ENCODE results near the gene SOX6.
A peak's percentile ranks its signal among the peaks of the same experiment; 100 is the strongest.

SOX6 gene

DNA sequence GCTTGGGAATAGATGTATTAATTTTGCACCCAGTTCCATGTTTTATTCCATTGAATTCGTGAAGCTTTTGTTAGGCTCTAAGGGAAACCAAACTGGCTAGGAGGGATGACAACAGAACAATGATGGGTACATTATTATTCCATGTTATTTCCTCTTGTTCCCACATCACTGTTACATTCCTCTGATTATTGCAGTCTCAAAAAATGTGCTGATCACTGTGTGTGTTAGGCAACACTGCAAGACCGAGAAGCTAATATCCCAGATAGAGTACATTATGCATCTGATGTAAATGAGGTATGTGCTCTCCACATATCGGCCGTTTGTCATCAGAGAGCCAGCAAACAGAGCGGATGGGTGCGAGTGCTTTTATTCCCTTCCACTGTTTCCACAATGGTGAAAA lies 327.9 kb downstream of the SOX6 start:
- TF ChIP-seq, protein P1, sequence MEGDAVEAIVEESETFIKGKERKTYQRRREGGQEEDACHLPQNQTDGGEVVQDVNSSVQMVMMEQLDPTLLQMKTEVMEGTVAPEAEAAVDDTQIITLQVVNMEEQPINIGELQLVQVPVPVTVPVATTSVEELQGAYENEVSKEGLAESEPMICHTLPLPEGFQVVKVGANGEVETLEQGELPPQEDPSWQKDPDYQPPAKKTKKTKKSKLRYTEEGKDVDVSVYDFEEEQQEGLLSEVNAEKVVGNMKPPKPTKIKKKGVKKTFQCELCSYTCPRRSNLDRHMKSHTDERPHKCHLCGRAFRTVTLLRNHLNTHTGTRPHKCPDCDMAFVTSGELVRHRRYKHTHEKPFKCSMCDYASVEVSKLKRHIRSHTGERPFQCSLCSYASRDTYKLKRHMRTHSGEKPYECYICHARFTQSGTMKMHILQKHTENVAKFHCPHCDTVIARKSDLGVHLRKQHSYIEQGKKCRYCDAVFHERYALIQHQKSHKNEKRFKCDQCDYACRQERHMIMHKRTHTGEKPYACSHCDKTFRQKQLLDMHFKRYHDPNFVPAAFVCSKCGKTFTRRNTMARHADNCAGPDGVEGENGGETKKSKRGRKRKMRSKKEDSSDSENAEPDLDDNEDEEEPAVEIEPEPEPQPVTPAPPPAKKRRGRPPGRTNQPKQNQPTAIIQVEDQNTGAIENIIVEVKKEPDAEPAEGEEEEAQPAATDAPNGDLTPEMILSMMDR (IDR thresholded peaks at IDR 0.05; ENCODE audit: insufficient read depth, low read depth, low read length, missing control alignments), result no peak
- no peak overlapping the region for H3K4me3 ChIP-seq (ENCODE audit: low read length)
- peak; percentile 14 for DNase-seq (ENCODE audit: low read depth)

DNA sequence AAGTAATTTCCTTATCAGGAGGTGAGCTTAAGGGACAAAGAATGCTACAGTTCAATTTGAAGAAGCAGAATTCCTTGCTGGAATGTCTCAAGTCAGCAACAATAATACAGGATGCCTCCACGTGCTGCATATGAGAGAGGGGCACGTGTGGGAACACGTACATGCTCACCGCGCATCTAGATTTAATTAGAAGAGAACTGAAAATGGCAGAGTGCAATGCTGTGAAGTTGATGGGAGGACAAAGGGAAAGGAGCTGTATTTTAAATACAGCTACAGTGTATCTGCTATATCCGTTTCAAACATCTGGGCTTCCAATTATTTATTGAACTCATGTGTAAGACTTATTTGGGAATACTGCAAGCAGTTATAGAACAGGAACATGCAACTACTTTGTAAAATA lies 328.7 kb downstream of the SOX6 start:
- H3K4me3 ChIP-seq (ENCODE audit: low read length), result no peak overlapping the region
- no peak for DNase-seq (ENCODE audit: low read depth)
- TF ChIP-seq, protein P1 (IDR thresholded peaks at IDR 0.05; ENCODE audit: insufficient read depth, low read depth, low read length, missing control alignments), result no peak

DNA sequence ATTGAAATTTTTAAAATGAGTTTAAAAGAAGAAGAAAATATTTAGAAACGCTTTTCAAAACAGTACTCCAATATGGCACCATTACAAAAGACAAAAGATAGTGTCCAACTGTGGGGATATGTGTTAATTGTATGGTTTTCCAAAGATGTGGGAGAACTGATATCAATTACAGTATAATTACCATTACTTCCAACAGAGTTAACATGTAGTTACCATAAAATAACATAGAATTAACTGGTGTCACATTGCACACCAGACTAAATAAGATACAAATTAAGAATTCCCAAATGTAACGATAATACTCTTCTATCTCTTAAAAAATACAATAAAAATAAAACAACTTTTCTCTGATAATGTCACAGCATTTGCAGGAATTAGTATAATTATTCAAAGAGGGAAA lies 329.5 kb downstream of the SOX6 start:
- H3K4me3 ChIP-seq (ENCODE audit: low read length), result no peak overlapping the region
- TF ChIP-seq, protein P1 (IDR thresholded peaks at IDR 0.05; ENCODE audit: insufficient read depth, low read depth, low read length, missing control alignments), result no peak
- no peak for DNase-seq (ENCODE audit: low read depth)

DNA sequence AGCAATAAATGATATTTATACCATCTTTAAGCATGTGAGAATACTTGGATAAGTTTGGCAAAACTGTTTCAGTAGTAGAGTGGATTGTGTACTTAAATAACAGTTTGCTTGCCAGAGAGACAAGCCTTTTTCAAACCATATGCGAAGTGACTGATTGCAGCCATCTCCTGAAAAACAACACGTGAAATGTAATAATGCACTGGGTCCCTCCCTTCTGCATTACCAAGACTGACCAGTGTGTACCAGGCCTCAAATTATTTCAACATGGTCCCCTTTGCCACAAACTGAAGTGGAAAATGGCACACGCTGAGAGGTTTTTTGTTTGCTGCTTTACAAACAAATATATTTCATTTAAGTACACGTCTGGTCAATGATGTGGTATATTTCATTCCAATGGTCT lies 337.4 kb downstream of the SOX6 start:
- H3K4me3 ChIP-seq (ENCODE audit: low read length), result no peak overlapping the region
- TF ChIP-seq, protein P1 (IDR thresholded peaks at IDR 0.05; ENCODE audit: insufficient read depth, low read depth, low read length, missing control alignments), result no peak
- no peak for DNase-seq (ENCODE audit: low read depth)

DNA sequence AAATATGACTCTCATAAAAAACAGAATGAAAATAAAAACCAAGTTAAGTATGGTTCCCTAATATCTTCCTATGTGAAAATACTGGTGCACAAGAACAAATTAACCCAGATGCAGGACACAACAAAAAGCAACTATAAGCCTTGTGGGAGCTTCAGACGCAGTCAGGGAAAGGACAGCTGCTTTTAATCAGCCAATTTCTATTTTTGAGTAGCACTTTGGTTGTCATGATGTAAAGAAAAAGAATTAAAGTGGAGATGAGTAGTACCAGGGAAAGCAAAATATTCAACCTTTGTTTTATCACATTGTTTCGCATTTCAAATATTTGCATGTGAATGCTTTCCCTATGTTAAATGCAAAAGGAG lies 339.9 kb downstream of the SOX6 start:
- TF ChIP-seq, protein P1 (IDR thresholded peaks at IDR 0.05; ENCODE audit: insufficient read depth, low read depth, low read length, missing control alignments), result no peak
- no peak overlapping the region for H3K4me3 ChIP-seq (ENCODE audit: low read length)
- DNase-seq (ENCODE audit: low read depth), result no peak

DNA sequence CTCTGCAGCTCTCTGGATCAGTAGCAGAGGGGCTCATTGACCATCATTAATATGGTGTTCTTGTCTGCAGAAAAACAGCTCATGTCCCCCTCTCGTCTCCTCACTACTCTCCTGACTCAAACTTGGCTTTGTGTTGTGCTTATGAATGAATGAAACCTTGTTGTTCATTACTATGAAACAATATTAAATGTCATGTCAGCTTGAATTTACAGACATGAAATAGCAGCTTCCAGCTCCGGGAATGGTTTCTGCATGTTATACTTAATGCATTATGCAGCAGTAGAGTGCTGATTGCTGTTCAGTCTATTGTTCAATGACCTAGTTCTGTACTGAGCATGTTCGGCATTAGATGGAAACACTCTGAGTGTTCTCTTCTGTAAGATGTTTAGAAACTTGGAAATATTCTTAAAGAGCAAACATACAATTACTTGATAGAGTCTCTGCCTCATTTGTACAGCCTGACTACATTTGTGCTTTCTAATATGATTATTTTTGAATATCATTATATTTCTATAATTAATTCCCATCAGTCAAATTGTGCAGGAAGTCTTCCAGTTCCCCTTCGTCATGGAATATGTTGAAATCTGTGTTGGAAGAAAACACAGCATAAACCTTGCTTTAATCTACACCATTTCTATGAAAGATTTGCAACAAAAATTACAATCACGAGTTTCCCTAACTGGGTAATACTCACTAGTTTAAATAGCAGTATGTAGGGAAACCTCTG lies 340.4 kb downstream of the SOX6 start:
- no peak overlapping the region for H3K4me3 ChIP-seq (ENCODE audit: low read length)
- TF ChIP-seq, protein P1 (IDR thresholded peaks at IDR 0.05; ENCODE audit: insufficient read depth, low read depth, low read length, missing control alignments), result no peak
- no peak for DNase-seq (ENCODE audit: low read depth)

DNA sequence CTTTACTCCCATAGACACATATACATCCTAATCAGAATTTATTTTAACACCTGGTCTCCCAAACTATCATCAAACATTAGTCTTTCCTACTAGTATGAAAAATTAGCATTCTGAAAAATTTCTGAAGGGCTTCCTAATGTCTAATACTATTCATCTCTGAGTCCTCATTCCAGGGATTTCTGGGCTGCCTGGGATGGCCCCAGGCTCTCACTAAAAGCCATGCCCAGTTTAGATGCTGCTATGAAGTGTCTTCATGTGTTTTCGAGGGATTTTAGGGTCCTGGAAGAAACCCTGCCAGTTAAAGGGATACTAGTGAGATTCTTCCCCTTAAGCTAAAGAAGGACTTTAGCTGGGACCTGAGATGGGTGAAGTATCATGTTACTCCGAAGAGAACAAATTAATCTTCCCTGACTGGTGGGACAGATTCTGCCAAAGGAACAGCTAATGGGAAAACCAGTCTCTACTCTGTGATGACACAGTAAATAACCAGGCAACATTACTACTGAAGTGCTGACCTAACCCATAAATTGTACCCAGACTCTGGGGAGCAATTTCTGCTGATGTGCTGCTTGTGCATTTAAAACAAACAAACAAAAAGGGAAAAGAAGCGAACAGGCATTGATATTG lies 342.6 kb downstream of the SOX6 start:
- no peak for DNase-seq (ENCODE audit: low read depth)
- TF ChIP-seq, protein P1 (IDR thresholded peaks at IDR 0.05; ENCODE audit: insufficient read depth, low read depth, low read length, missing control alignments), result no peak
- no peak overlapping the region for H3K4me3 ChIP-seq (ENCODE audit: low read length)
